KG1 (cell line): Measurements from ENCODE around the gene NAP1L4.
"Not testable (repeated sequence)": the region's sequence is repeated elsewhere in the genome, so short reads cannot be mapped to it uniquely, and the experiment has no call there.

Experiments
- DNase-seq: peaks from one replicate; lab custom pipeline; 2025; lab: John Stamatoyannopoulos, UW

Gene NAP1L4

DNA sequence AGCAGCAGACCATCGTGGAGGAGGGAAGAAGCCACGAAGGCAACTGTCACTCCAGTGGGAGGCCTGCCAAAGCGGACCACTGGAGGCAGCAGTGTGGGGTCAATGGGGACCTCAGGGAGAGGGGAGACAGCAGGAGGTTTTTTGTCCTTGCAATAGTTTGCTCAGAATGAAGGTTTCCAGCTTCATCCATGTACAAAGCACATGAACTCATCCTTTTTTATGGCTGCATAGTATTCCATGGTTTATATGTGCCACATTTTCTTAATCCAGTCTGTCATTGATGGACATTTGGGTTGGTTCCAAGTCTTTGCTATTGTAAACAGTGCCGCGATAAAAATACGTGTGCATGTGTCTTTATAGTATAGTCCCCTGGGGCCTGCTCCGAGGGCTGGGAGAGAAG lies 86.8 kb downstream of the NAP1L4 start:
- not testable (repeated sequence) for DNase-seq

DNA sequence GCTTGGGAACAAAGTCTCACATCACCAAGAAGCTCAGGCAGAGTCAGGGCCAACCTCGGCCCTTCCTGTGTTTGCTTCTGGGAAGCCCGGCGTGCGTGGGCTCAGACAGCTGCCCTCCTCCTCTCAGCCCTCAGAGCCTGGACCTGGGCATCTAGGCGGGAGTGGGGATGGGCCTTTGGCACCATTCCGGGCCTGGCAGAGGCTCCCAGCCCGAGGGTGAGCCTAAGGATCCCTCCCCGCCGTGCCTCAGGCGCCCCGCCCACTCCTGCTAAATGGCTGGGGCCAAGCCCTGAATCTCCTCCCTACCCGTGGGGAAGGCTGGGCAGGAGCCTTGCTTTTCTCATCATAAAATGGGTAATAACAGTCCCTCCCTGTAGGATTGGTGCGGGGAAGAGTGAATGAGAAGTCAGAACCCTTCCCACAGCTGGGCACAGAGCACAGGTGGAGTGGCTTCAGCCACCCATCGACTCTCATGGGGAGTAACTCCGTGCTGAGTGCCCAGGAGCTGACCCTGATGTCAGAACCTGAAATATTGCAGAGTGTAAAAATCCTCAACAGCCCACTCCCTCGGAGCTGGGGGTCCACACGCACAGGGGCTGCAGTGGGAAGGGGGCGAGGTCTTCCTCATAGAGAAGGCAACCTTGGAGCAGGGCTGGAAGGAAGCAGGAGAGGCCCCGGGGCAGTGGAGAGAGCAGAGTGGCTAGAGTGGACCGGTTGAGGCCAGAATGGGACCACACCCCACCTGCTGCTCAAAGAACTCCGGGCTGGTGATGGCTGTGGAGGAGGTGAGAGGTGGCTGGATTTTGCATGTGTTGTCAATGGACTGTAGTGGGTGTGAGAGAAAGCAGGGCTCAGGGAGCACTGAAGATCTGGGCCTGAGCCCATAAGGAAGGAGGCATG lies 87.7 kb downstream of the NAP1L4 start:
- DNase-seq, result no peak

DNA sequence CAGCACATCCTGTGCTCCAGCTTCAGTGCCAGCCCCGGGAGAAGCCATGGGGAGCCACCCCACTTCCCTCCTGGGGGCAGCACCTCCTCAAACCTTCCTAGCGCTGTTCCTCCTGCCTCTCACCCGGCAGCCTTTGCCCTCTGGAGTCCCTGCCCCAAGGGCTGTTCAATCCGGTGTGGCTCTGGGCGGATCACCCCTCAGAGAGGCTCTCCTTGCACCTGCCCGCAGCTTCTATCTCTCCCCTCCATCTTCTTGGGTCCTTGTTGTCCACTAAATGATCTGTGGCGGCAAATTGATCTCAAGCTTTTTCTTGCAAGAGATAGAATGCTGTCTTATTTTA lies 88.5 kb downstream of the NAP1L4 start:
- no peak for DNase-seq

DNA sequence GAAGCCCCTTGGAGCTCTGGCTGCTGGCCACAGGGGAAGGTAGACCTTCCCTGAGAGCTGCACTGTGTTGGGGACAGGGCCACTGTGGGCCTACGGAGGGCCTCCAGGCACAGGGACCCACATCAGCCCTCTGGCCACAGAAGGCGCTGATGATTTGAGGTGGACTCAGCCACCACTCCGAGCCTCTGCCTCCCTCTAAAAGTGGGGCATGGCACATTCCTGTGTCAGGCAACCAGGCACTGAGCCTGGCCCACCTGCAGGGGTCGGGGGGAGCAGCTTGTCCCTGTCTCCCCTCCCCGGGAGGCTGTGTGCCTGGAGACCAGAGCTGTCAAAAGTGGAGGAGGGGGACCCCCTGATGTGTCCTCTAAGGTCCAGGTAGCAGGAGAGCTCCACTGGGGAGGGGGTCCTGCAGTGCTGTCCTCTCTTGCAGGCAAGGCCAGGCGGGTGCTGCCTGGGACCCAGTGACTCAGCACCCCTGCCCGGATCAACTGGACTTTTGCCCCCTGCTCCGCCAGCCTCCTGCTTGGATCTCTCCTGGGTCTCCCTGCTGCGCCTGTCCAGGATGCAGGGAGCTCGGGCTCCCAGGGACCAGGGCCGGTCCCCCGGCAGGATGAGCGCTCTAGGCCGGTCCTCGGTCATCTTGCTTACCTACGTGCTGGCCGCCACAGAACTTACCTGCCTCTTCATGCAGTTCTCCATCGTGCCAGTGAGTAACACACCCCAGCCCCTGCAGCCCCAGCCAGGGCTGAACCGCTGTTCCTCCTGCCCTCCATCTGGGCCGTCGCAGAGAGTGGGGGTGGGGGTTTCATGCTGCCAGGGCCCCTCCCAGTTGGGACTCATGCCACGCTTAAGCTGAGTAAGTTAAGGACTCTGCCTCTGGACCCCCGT lies 89.1 kb downstream of the NAP1L4 start:
- no peak for DNase-seq

DNA sequence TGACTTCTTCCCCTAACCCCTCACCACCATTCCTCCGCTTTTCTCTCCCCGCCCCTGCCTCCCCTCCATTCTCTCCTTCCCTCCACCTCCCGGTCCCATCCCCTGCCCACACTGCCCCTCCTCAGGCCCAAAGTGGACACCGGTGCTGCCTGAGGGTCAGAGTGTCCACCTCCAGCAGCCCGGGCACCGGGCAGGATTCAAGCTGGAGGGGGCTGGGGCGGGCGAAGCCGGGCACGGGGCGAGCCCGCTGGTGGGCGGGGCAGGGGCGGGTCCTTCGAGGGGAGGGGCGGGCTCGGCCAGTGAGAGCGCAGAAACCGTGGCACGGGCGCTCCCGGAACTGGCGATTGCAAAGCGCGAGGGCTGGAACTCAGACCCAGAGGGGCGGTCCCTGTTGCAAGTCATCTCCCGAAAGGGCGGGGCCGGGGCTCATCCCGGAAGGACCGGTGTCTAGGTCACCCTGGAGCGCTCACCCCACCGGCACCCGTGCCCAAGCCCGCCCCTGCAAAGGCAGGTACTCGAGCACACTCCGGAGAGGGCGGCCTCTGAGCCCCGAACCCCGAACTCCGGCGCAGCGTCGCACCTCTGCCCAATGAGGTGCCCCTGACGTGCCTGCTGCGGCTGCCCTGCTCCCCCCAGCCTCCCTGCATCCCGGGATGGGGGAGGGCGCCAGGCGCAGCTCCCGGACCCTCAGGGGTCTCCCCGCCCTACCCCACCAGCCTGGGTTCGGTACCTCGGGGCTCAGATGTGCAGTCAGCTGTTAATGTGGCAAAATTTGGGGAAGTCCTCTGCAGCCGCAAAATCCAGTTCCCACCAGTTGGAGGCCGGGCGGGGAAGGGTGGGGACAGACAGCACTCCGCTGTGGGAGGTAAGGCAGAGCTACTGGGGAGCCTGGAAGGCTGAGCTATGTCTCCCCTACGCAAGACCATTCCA lies 90.0 kb downstream of the NAP1L4 start:
- peak; percentile 49 for DNase-seq

DNA sequence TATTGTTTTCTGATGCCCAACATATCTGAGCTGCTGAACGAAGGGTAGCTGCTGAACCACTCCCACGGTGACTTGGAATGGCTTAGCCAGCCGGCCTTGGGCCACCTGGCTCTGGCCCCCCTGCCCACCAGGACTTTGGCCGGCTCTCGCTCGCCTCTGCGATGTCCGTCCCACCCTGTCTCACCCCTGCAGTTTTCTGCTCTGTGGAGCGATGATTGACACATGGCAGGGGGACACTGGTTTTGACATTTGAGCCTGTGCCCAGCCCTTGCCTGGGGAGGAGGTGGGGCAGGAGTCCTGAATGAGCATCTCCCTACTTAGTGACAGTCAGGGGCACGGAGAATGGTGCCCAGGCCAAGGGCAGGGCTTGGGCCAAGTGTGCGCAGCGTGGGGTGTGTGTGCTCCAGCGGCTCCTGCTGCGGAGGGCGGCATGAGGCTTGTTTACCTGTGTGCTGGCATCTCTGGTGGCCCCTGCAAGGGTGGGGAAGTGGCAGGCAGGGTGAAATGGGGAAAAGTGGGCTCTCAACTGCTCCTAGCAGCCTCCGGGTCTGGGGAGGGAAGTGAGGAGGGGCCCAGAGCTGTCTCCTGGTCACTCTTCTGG lies 90.8 kb downstream of the NAP1L4 start:
- no peak for DNase-seq

DNA sequence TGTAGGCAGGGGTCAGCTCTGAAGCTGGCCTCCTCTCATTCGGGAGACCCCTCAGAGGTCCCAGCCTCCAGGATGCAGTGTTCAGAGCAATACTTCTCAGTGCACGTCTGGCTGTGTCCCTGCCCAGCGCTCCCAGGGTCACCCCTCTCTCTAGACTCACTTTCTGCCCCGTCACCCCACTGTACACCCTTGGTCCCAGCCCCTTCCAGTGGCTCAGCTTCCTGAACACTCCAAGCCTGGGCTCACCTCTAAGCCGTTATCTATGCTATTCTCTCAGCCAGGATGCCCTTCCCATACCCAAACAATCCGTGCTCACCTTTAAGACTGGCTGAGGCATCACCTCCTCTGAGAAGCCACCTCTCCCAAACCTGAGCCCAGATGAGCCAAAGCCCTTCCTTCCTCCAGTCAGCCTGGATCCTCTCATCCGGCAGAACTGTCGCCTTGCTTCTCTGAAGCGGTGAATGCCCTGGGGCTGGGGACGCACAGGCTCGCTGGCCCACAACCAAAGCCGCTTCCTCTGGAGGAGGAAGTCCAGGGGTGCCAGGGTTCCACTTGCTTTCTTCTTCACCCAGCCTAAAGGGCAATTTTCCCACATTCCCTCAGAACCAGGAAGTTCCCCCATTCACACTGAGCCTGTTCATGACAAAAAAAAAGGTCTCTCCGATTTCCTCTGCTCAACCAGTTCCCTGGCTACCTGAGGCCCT lies 92.9 kb downstream of the NAP1L4 start:
- DNase-seq, result no peak

DNA sequence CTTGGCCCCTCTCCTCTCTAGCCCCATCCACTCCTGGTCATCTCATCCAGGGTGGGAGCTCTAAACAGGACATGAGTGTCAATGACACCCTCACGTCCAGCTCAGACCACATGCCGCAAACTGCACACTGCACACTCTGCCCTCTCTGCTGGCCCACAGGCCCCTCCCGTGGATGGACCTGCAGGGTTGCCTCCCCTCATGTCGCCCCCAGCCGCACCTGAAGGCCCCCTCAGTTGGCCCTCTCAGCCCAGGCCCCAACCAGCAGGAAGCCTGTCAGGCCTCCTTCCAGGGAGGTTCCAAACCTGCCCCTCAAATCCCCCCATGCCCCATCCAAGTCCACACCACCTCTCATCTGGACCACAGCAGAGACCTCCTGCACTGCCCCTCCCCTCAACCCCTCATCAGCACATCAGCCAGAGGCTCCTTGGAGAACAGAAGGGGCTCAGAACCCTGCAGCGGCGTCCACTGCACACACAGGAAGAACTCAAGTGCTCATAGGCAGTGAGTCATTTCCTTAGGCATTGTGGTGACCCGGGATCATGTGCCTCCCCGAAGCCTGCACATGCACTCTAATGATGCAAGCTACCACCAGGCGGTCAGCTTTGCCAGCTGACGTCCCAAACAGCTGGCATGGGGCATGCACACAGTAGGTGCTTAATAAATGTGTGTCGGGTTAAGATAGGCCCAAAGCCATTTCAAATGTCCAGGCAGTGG lies 93.6 kb downstream of the NAP1L4 start:
- DNase-seq, result no peak

DNA sequence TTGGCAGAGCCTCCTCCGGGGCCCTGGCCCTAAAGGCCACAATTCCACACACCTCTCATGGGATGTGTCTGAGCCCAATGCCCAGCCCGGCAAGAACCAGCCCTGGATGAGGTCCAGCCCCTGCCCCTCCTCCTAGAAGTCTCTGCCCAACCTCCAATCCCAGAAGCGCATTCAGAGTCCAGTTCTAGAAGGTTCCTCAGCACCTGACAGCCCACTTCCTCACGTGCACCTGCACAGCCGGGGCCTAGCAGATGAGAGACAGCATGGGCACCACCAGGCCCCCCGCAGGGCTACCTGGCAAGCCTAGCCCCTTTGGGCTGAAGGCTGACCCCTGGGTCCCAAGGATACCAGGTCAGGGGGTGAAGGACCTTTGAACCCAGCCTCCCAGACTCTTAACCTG lies 95.1 kb downstream of the NAP1L4 start:
- no peak for DNase-seq

DNA sequence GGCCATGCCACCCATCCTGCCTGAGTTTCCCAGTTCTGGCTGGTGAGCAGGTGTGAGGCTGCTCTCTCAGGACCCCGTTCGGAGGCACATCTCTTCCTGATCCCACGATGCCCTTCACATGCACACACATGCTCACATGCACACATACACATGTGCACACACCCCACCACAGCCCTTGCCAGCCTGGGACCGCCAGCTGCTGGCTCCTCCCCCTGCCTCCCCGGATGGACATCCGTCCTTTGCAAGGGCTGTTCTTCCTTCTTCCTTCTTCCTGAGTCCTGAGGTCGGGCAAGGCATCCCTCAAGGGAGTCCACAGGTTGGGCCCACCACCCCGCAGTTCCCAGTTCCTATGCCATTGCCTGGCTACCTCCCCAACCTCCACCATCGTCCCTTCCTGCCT lies 96.1 kb downstream of the NAP1L4 start:
- no peak for DNase-seq
